Omental fat pad (tissue), 4 donors: Measurements from ENCODE around the gene SLC26A8. TPM values are rescaled to one million over a fixed set of nuclear protein-coding genes. Genes with fewer than 3 reads are reported as not detected.

Experiments used
- ATAC-seq: fragments of 150-250 bp; one replicate; pipeline ENCODE4 v1.9.1; 2016; ENCODE audit warnings: mild to moderate bottlenecking, moderate library complexity; ENCODE audit not compliant: low FRiP score
- DNase-seq: peaks from one replicate; pipeline ENCODE4 v3.0.0-alpha.2; 2019; ENCODE audit warnings: low spot score
- total RNA-seq, 4 donors: library from RNA; depleted of rRNA; stranded (reverse); fragments of >200 nt; gene quantifications; one replicate each; pipeline ENCODE4 v1.1.0, GENCODE V29; 2016
- TF ChIP-seq, protein P1 (sequence below), 3 donors: fragments of 450-650 bp; IDR thresholded peaks; one replicate each; pipeline ENCODE4 v1.5.1; 2016 to 2017; ENCODE audit warnings: antibody characterized with exemption in 3 of 3, mild to moderate bottlenecking in 3 of 3, moderate library complexity in 2 of 3

Gene SLC26A8
- total RNA-seq, 4 donors from 2014 or later = 0.12 to 3.3 (median 0.54) TPM

DNA sequence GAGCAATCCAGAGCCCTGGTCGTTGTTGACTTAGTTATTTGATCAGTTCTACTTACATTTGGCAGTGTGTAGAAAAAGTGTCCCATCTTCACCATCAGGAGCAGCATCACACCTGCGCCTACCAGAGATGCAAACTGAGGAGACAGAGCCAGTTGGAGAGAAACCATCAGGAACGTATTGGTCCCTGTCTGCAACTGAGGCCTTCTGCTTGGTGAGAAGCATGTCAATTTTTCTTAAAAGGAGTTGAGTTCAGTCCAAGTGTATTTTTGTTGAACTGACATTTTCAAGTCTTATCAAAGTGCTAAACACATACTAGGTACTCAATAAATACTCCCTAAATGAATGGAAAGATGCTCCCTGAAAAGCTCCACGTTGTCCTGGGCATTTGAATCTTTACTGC lies 55.6 kb downstream of the SLC26A8 start:
- DNase-seq (no peak), ATAC-seq (no peak)
- TF ChIP-seq, protein P1, sequence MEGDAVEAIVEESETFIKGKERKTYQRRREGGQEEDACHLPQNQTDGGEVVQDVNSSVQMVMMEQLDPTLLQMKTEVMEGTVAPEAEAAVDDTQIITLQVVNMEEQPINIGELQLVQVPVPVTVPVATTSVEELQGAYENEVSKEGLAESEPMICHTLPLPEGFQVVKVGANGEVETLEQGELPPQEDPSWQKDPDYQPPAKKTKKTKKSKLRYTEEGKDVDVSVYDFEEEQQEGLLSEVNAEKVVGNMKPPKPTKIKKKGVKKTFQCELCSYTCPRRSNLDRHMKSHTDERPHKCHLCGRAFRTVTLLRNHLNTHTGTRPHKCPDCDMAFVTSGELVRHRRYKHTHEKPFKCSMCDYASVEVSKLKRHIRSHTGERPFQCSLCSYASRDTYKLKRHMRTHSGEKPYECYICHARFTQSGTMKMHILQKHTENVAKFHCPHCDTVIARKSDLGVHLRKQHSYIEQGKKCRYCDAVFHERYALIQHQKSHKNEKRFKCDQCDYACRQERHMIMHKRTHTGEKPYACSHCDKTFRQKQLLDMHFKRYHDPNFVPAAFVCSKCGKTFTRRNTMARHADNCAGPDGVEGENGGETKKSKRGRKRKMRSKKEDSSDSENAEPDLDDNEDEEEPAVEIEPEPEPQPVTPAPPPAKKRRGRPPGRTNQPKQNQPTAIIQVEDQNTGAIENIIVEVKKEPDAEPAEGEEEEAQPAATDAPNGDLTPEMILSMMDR (IDR thresholded peaks at IDR 0.05) = no peak

DNA sequence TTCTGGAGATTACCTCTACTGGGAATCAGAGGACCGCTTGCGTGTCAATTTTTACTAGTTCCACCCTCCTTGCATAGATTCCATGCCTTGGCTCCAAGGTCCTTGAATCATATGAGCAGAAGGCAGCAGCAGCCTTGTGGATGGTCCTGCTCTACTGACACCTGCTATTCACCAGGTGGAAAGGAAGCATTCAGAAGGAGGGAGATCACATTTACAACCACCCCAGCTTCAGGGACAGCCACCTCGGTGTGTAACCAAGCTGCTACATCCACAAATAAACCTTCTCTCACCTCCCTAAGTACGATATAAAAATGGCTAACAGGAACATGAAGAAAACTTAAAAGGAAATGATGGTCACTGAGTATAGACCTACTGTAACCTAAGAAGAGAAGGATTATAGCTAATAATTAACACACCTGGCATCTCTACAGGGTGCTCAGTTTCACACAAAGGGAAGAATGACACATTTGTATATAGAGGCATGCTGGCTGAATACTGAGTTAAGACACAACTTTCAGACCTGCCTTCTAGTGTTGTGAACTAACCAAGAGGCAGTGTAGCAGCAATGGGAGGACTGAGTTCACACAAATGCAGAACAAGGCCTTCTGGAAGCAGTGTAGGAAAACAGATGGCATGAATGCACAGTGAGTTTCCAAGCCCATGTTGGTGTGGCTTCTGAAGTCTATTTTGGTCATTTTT lies 57.2 kb downstream of the SLC26A8 start:
- ATAC-seq (no peak), DNase-seq (no peak)
- TF ChIP-seq, protein P1 (IDR thresholded peaks at IDR 0.05) = no peak

DNA sequence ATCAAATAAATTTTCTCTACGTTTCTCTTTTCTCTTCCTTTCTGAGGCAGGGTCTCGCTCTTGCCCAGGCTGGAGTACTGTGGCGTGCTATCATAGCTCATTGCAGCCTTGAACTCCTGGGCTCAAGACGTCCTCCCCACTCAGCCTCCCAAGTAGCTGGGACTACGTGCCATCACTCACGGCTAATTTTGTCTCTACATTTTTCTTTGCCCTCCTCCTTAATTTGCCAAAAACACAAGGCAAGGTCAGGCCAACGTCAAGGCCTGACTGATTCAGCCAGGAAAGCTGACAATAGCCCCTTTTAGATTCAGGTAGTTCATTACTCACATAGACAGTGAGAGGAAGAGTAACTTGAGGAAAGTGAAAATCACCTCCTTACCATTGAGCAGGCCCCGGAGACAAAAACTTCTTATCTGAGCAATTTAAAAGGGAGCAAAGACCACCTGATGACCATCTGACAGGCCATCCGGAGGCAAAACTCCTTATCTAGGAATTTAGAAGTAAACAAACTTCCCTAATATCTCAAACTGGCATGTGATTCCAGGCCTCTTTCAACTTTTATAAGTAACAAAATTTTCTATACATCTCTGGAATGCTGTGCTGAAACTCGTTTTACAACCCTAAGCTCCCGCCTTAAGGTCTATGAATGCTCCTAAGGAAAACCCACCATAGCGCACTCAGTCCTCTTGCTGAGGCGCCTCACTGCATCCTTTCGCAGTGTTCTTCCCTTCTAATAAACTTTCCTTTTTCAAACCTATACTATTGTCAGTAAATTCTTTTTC lies 61.5 kb downstream of the SLC26A8 start:
- ATAC-seq (no peak), DNase-seq (no peak)
- TF ChIP-seq, protein P1 (IDR thresholded peaks at IDR 0.05) = no peak

DNA sequence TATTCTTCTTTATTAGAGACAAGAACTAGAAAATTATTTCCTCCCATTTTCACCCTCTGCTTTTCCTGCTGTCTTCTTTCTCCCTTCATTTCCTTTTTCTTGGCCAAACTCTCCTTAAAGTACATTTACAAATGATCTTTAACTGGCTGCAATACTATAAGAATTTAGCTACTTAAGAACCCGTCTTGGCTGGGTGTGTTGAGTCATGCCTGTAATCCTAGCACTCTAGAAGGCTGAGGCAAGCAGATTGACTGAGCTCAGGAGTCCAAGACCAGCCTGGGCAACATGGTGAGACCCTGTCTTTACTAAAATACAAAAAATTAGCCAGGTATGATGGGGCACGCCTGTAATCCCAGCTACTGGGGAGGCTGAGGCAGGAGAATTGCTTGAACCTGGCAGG lies 64.3 kb downstream of the SLC26A8 start:
- DNase-seq = no peak
- ATAC-seq = no peak
- TF ChIP-seq, protein P1 (IDR thresholded peaks at IDR 0.05) = no peak

DNA sequence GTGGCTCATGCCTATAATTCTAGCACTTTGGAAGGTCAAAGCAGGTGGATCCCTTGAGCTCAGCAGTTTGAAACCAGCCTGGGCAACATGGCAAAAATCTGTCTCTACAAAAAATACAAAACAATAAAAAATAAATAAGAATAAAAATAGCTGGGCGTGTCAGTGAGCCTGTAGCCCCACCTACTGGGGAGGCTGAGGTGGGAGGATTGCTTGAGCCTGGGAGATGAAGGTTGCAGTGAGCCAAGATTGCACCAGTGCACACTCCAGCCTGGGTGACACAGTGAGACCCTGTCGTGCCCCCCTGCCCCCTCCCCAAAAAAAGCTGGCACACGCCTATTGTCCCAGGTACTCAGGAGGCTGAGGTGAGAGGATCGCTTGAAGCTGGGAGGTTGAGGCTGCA lies 68.5 kb downstream of the SLC26A8 start:
- TF ChIP-seq, protein P1 (IDR thresholded peaks at IDR 0.05) = no peak
- no peak for ATAC-seq
- DNase-seq = no peak

DNA sequence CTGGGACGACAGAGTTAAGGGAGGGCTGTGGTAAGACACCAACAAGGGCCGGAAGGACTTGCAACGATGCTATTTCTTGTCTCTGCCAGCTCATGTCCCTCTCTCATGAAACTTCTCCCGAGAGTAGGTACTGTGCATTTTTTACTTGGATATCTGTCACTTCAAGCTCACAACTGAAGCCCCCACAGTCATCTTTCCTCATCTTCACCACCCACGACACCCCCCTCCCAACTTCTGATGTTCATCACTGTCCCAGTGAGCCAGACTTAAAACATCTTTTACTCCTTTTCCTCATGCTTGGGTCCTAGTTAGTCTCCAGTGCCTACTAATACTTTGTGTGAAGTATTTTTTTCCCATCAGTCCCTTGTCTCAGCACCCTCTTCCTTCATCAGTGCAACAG lies 68.9 kb downstream of the SLC26A8 start:
- no peak for DNase-seq
- TF ChIP-seq, protein P1 (IDR thresholded peaks at IDR 0.05) = no peak
- no peak for ATAC-seq

DNA sequence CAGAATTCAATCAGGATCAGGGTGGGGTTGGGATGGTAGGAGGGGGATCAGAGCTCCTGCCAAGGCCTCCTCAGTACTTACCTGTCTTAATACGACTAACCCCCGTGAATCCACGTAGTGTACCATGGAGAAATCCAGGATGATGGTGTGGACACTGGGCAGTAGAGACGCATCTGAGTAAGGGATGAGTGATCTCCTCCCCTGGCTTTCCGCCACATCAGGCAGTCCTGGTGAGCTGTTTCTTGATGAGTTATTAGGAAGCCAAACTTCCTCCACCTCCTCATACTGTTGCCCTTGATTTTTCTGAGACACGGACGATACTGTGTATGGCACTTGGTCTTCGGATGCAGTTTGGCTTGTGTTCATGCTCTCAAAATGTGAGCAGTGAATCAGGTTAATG lies 69.4 kb downstream of the SLC26A8 start:
- DNase-seq (no peak), ATAC-seq (peak; percentile 44)
- TF ChIP-seq, protein P1 (IDR thresholded peaks at IDR 0.05) = no peak
